Neural progenitor cell (in vitro differentiated cells): Measurements from ENCODE around the gene TYRP1. TPM values are rescaled to one million over a fixed set of nuclear protein-coding genes. Genes with fewer than 3 reads are reported as not detected.

ENCODE experiments used
- DNase-seq: peaks from one replicate; pipeline ENCODE4 v3.0.0-alpha.2; 2016; ENCODE audit warnings: low spot score
- H2AFZ ChIP-seq: fragments of 200-600 bp; sonication (generic); replicated peaks from 2 replicates; pipeline ENCODE4 v1.6.1; 2016; ENCODE audit warnings: antibody characterized with exemption
- H3F3A ChIP-seq: fragments of 200-600 bp; sonication (generic); 2 replicates; pipeline ENCODE4 v1.6.1; 2016; ENCODE audit warnings: antibody characterized with exemption, low read depth
- H3K27ac ChIP-seq: fragments of 200-600 bp; sonication (generic); 2 replicates; pipeline ENCODE4 v1.5.1; 2016; ENCODE audit warnings: mild to moderate bottlenecking
- H3K27me3 ChIP-seq: fragments of 200-600 bp; sonication (generic); 2 replicates; pipeline ENCODE4 v1.6.1; 2016; ENCODE audit warnings: mild to moderate bottlenecking, moderate library complexity
- H3K36me3 ChIP-seq: fragments of 200-600 bp; sonication (generic); 2 replicates; pipeline ENCODE4 v1.5.1; 2016
- H3K4me1 ChIP-seq: fragments of 200-600 bp; sonication (generic); 2 replicates; pipeline ENCODE4 v1.6.1; 2016; ENCODE audit warnings: mixed run types
- H3K4me2 ChIP-seq: fragments of 200-600 bp; sonication (generic); 2 replicates; pipeline ENCODE4 v1.6.1; 2016
- H3K4me3 ChIP-seq: fragments of 200-600 bp; sonication (generic); 2 replicates; pipeline ENCODE4 v1.5.1; 2016
- H3K79me2 ChIP-seq: fragments of 200-600 bp; sonication (generic); 2 replicates; pipeline ENCODE4 v1.6.1; 2016; ENCODE audit warnings: low read depth
- H3K9ac ChIP-seq: fragments of 200-600 bp; sonication (generic); 2 replicates; pipeline ENCODE4 v1.6.1; 2016
- H3K9me3 ChIP-seq: fragments of 200-600 bp; sonication (generic); 2 replicates; pipeline ENCODE4 v1.5.1; 2016; ENCODE audit warnings: low read depth
- H4K20me1 ChIP-seq: fragments of 200-600 bp; sonication (generic); 2 replicates; pipeline ENCODE4 v1.6.1; 2016; ENCODE audit warnings: low read depth
- H3K27ac Mint-ChIP-seq: 3 replicates; pipeline ENCODE4 v1.8.0; 2021; ENCODE audit warnings: mixed read lengths
- H3K27me3 Mint-ChIP-seq: 2 replicates; pipeline ENCODE4 v1.8.0; 2022; ENCODE audit warnings: low read depth, mild to moderate bottlenecking, inconsistent platforms, moderate library complexity, mixed read lengths; ENCODE audit not compliant: insufficient read depth
- H3K36me3 Mint-ChIP-seq: 3 replicates; pipeline ENCODE4 v1.8.0; 2021; ENCODE audit warnings: mixed read lengths
- H3K4me1 Mint-ChIP-seq: 3 replicates; pipeline ENCODE4 v1.8.0; 2021; ENCODE audit warnings: mixed read lengths
- H3K4me3 Mint-ChIP-seq: 3 replicates; pipeline ENCODE4 v1.8.0; 2021; ENCODE audit warnings: mild to moderate bottlenecking, moderate library complexity, mixed read lengths
- H3K9me3 Mint-ChIP-seq: 3 replicates; pipeline ENCODE4 v1.8.0; 2020; ENCODE audit warnings: mixed read lengths
- CTCF ChIP-seq: fragments of 200-600 bp; sonication (generic); IDR thresholded peaks from 2 replicates; pipeline ENCODE4 v1.5.1; 2017; ENCODE audit warnings: antibody characterized with exemption, mild to moderate bottlenecking
- EZH2 ChIP-seq: fragments of 200-600 bp; sonication (generic); IDR thresholded peaks from 2 replicates; pipeline ENCODE4 v1.6.1; 2017; ENCODE audit warnings: antibody characterized with exemption, mild to moderate bottlenecking, moderate library complexity
- EZH2phosphoT487 ChIP-seq: fragments of 200-600 bp; sonication (generic); IDR thresholded peaks from 2 replicates; pipeline ENCODE4 v1.6.1; 2017; ENCODE audit warnings: antibody characterized with exemption
- total RNA-seq: library from RNA; depleted of rRNA; stranded (reverse); fragments of >200 nt; gene quantifications from 2 replicates; pipeline ENCODE4 v1.2.3, GENCODE V29; 2015; ENCODE audit warnings: low replicate concordance

The TYRP1 gene
- total RNA-seq, 1 donor from 2014 or later, result 0.75 TPM

DNA sequence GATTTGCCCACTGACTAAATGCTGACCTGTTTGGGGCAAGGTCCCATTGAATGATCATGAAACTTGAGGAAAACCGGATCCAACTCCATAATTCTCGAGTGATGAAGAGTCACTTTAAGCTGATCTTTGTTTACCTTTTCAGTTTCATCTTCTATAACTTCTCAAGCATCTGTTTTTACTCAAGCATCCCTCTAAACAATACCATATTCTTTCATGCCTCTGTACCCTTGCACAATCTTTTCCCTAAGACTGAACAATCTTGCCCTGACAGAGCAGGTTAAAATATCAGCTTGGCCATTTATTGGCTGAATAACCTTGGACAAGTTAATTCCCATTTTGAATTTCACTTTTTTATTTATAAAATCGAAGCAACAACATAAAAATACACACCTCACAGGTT is 39.8 kb downstream of the TYRP1 start:
- Histone ChIP-seq H4K20me1 (no peaks in the 10 kb centered on the region), H3K4me1 (peaks cover 7% of the 10 kb centered on the region), H3K27me3 (no peaks in the 10 kb centered on the region), H3K4me2 (no peak overlapping the region), H3K4me3 (no peak overlapping the region), H3K27ac (no peak overlapping the region), H3K9me3 (no peaks in the 10 kb centered on the region), H3K36me3 (no peaks in the 10 kb centered on the region), H3F3A (no peaks in the 10 kb centered on the region), H3K79me2 (no peaks in the 10 kb centered on the region), H3K9ac (no peak overlapping the region), H2AFZ (no peak overlapping the region)
- H3K27me3 Mint-ChIP-seq, result no peaks in the 10 kb centered on the region
- no peaks in the 10 kb centered on the region for H3K4me1 Mint-ChIP-seq
- no peaks in the 10 kb centered on the region for H3K36me3 Mint-ChIP-seq
- peaks cover 2% of the 10 kb centered on the region for H3K9me3 Mint-ChIP-seq
- DNase-seq, result no peak
- no peak overlapping the region for H3K4me3 Mint-ChIP-seq
- TF ChIP-seq EZH2 (no peak), CTCF (no peak), EZH2phosphoT487 (no peak)
- H3K27ac Mint-ChIP-seq, result no peak overlapping the region

DNA sequence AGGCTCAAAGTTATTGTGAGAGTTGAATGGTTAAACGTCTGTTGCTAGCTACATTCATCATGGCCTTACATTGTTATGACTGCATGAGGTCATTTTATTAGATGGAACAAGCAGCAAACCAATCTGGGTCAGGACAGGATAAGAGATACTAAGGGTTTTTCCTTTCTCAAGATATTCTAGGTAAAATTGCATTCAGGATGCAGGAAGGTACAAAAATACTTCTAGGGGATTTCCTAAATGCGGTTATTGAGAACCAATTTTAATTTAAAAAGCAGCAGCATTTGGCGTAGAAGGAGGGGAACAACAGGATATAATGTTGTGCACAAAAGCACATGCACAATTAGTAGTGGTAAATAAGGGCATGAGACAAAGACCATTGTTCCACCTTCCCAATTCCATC is 42.5 kb downstream of the TYRP1 start:
- H3K4me3 Mint-ChIP-seq, result no peak overlapping the region

GRCh38 chr9:12737871-12738270 is 44.7 kb downstream of the TYRP1 start:
- no peaks in the 10 kb centered on the region for H3K27me3 Mint-ChIP-seq
- no peak for DNase-seq
- Histone ChIP-seq H2AFZ (no peak overlapping the region), H3K9ac (no peak overlapping the region), H3K4me1 (no peaks in the 10 kb centered on the region), H3K4me3 (no peak overlapping the region), H3F3A (no peaks in the 10 kb centered on the region), H4K20me1 (no peaks in the 10 kb centered on the region), H3K36me3 (no peaks in the 10 kb centered on the region), H3K27ac (no peak overlapping the region), H3K27me3 (no peaks in the 10 kb centered on the region), H3K4me2 (no peak overlapping the region), H3K9me3 (no peaks in the 10 kb centered on the region), H3K79me2 (no peaks in the 10 kb centered on the region)
- peaks cover 9% of the 10 kb centered on the region for H3K4me1 Mint-ChIP-seq
- H3K27ac Mint-ChIP-seq, result no peak overlapping the region
- no peak overlapping the region for H3K4me3 Mint-ChIP-seq
- TF ChIP-seq EZH2 (no peak), CTCF (no peak), EZH2phosphoT487 (no peak)
- peaks cover 10% of the 10 kb centered on the region for H3K9me3 Mint-ChIP-seq
- H3K36me3 Mint-ChIP-seq, result no peaks in the 10 kb centered on the region

More for the DNA sequence above, 42.5 kb downstream of the TYRP1 start:
- TF ChIP-seq CTCF (no peak), EZH2 (no peak), EZH2phosphoT487 (no peak)
- H2AFZ ChIP-seq, result peak overlapping the region; percentile 23
- no peaks in the 10 kb centered on the region for H3K79me2 ChIP-seq
- H3K27me3 ChIP-seq, result no peaks in the 10 kb centered on the region
- H3K4me1 ChIP-seq, result peaks cover 1% of the 10 kb centered on the region
- H3K4me3 ChIP-seq, result no peak overlapping the region
- H3K36me3 ChIP-seq, result no peaks in the 10 kb centered on the region
- no peak overlapping the region for H3K4me2 ChIP-seq
- H3K27ac ChIP-seq, result no peak overlapping the region
- DNase-seq, result no peak
- H3F3A ChIP-seq, result no peaks in the 10 kb centered on the region
- H3K36me3 Mint-ChIP-seq, result no peaks in the 10 kb centered on the region
- H3K9me3 Mint-ChIP-seq, result peaks cover 2% of the 10 kb centered on the region
- H4K20me1 ChIP-seq, result no peaks in the 10 kb centered on the region
- no peaks in the 10 kb centered on the region for H3K27me3 Mint-ChIP-seq
- H3K4me1 Mint-ChIP-seq, result peaks cover 9% of the 10 kb centered on the region
- no peak overlapping the region for H3K9ac ChIP-seq
- H3K9me3 ChIP-seq, result no peaks in the 10 kb centered on the region
- no peak overlapping the region for H3K27ac Mint-ChIP-seq
